GM12874 (cell line): ENCODE results near the gene PTDSS2.

Source experiments
- CTCF ChIP-seq: IDR thresholded peaks from 2 replicates; pipeline ENCODE4 v1.5.1; 2011; ENCODE audit warnings: low read depth, mild to moderate bottlenecking, control low read depth, low read length, moderate library complexity; ENCODE audit not compliant: insufficient read depth

PTDSS2 gene

GRCh38 chr11:461626-462025, 11.5 kb downstream of the PTDSS2 start:
- TF ChIP-seq CTCF = no peak

- no peak for TF ChIP-seq CTCF
These were observed 12.2 kb downstream of the PTDSS2 start for GRCh38 chr11:462107-462890.

- TF ChIP-seq CTCF = no peak
These were observed 14.2 kb downstream of the PTDSS2 start for GRCh38 chr11:464316-464715.

GRCh38 chr11:465896-466530, 15.9 kb downstream of the PTDSS2 start:
- no peak for TF ChIP-seq CTCF

- no peak for TF ChIP-seq CTCF
These were observed 18.0 kb downstream of the PTDSS2 start for GRCh38 chr11:468036-468435.

- TF ChIP-seq CTCF = no peak
These were observed 18.4 kb downstream of the PTDSS2 start for GRCh38 chr11:468493-468892.

GRCh38 chr11:469684-470560, 19.8 kb downstream of the PTDSS2 start:
- no peak for TF ChIP-seq CTCF
